ENCODE results near the gene EYA3. TPM values are rescaled to one million over a fixed set of nuclear protein-coding genes. Genes with fewer than 3 reads are reported as not detected.

The EYA3 gene
- total RNA-seq, 4 donors from 2014 or later = 8.2 to 11.9 (median 8.7) TPM

DNA sequence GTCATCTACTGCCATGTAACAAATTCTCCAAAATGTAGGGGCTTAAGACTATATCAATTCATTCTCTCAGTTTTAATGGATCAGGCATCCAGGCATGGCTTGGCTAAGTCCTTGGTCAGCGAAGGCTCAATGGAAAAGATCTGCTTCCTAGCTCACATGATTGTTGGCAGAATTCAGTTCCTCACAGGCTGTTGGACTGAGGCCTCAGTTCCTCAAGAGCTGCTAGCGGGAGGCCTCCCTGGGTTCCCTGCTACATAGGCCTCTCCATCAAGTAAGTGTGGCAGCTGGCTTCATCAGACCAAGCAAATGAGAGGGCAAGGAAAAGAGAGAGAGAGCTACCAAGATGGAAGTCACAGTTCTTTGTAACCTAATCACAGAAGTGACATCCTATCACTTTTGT lies 19.6 kb upstream of the EYA3 start:
- Histone ChIP-seq H3K4me1 (peaks cover 0 to 11% (median 6%) of the 10 kb centered on the region in 4 donors), H3K4me3 (no peak overlapping the region), H3K9me3 (no peaks in the 10 kb centered on the region), H3K36me3 (no peaks in the 10 kb centered on the region), H3K27me3 (no peaks in the 10 kb centered on the region), H3K27ac (replicated peaks in 1 of 4) (no peak overlapping the region)
- intact Hi-C loops (cut with DNase I) = no loop called here
- DNase-seq (ENCODE audit: extremely low spot score) = no peak
- 52% methylated on average over 2 of the region's 2 CpGs for WGBS
- TF ChIP-seq, protein P1, sequence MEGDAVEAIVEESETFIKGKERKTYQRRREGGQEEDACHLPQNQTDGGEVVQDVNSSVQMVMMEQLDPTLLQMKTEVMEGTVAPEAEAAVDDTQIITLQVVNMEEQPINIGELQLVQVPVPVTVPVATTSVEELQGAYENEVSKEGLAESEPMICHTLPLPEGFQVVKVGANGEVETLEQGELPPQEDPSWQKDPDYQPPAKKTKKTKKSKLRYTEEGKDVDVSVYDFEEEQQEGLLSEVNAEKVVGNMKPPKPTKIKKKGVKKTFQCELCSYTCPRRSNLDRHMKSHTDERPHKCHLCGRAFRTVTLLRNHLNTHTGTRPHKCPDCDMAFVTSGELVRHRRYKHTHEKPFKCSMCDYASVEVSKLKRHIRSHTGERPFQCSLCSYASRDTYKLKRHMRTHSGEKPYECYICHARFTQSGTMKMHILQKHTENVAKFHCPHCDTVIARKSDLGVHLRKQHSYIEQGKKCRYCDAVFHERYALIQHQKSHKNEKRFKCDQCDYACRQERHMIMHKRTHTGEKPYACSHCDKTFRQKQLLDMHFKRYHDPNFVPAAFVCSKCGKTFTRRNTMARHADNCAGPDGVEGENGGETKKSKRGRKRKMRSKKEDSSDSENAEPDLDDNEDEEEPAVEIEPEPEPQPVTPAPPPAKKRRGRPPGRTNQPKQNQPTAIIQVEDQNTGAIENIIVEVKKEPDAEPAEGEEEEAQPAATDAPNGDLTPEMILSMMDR (IDR thresholded peaks at IDR 0.05) = no peak
- TF ChIP-seq POLR2AphosphoS5 (IDR thresholded peaks at IDR 0.05) (no peak), POLR2A (IDR thresholded peaks at IDR 0.05; ENCODE audit: low read depth) (no peak), EP300 (IDR thresholded peaks at IDR 0.05) (no peak)

DNA sequence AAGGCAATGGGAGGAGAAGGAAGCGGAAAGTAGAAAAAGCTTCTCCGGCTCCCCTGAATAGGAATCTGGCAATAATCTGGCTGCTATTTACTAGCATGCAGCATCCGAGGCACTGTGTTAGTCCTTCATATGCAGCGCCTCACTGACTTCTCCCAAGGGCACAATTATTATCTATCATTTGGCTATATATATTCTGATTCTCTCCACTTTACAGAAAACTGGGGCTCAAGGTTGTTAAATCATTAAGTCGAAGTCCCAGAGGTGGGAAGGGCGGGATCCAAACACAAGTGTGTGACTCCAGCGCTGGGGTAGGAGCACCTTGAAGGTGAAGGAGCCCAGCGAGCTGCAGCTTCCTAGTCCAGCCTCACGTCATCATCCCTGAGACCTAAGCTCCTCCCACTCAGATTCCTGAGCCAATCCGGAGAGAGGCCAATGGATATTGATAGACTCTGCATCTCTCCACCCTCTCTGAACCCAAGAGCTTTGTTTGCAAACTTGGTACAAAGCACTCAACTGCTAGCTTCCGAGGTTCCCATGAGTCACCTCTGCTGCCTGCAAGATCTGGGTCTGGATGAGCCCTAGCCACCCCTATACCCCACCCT lies 16.6 kb upstream of the EYA3 start:
- WGBS = 45% methylated on average over 11 of the region's 11 CpGs
- Histone ChIP-seq H3K27me3 (peaks cover 0 to under 1% (median 0%) of the 10 kb centered on the region in 4 donors), H3K27ac (replicated peaks in 1 of 4) (peak overlapping the region in 1 of 4 donors; percentile 34), H3K4me1 (peaks cover 0 to 11% (median 6%) of the 10 kb centered on the region in 4 donors), H3K36me3 (no peaks in the 10 kb centered on the region), H3K9me3 (no peaks in the 10 kb centered on the region), H3K4me3 (peak overlapping the region; percentile 28 to 43 (median 42))
- intact Hi-C loops (cut with DNase I) = no loop called here
- DNase-seq (ENCODE audit: extremely low spot score) = no peak
- TF ChIP-seq POLR2A (IDR thresholded peaks at IDR 0.05; ENCODE audit: low read depth) = no peak
- no peak for TF ChIP-seq POLR2AphosphoS5 (IDR thresholded peaks at IDR 0.05)
- TF ChIP-seq EP300 (IDR thresholded peaks at IDR 0.05) = no peak
- TF ChIP-seq, protein P1 (IDR thresholded peaks at IDR 0.05) = no peak

DNA sequence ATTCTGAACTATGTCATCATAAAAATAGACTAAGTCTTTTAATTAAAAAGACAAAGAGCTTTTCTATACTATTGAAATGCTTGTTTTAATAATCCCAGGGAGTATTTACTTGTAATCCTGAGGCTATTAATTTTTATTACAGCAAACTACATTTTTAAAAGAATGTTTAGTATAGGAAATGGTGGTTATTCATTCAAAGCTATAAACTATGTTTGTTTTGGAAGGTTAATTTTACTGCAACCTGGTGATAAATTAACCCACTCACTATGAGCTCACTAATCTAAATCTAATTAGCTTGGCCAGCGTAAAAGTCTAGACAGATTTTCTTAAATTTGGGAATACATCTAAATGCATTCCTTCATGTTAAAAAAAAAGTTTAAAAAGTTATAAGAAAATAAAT lies 13.8 kb upstream of the EYA3 start:
- 100% methylated on average over 1 of the region's 1 CpG for WGBS

DNA sequence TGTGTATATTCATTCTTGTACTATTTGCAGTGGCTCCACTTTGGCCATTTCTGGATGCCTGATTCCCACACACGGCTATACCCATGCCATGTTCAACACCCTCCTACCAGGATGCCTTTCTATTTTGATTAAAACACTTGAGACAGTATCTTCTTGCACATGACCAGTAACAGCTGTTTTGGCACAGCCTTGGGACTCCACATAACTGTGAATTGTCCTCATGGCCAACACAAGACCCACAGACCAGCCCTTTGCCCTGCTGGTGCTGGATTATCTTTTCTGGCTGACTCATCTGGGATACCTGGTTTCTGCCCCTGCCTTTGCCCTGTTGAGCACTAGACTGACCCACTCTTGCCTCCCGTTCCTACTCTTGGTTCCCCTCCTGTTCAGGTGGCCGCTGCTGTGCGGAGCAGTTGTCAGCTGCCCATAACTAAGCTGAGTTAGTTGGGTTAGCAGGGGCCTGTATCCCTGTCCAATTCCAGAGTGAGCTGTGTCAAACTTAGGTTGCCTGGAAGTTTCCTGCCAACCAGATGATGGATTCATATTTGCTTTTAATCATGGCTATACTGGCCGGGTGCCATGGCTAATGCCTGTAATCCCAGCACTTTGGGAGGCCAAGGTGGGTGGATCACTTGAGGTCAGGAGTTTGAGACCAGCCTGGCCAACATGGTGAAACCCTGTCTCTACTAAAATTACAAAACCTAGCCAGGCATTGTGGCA lies 10.8 kb upstream of the EYA3 start:
- no peak overlapping the region for H3K27ac ChIP-seq (replicated peaks in 1 of 4)
- no peaks in the 10 kb centered on the region for H3K9me3 ChIP-seq
- no peak overlapping the region for H3K4me3 ChIP-seq
- peaks cover 0 to 20% (median 0%) of the 10 kb centered on the region in 4 donors for H3K27me3 ChIP-seq
- TF ChIP-seq POLR2A (IDR thresholded peaks at IDR 0.05; ENCODE audit: low read depth) (no peak), POLR2AphosphoS5 (IDR thresholded peaks at IDR 0.05) (no peak)
- TF ChIP-seq, protein P1 (IDR thresholded peaks at IDR 0.05) = no peak
- 85% methylated on average over 5 of the region's 5 CpGs for WGBS
- H3K36me3 ChIP-seq = no peaks in the 10 kb centered on the region
- intact Hi-C loops (cut with DNase I) = no loop called here
- DNase-seq (ENCODE audit: extremely low spot score) = no peak
- H3K4me1 ChIP-seq = peaks cover 0 to under 1% (median 0%) of the 10 kb centered on the region in 4 donors

More for the DNA sequence above, 13.8 kb upstream of the EYA3 start:
- peaks cover 0 to 14% (median 0%) of the 10 kb centered on the region in 4 donors for H3K27me3 ChIP-seq
- intact Hi-C loops (cut with DNase I) = no loop called here
- no peak for DNase-seq (ENCODE audit: extremely low spot score)
- H3K4me3 ChIP-seq = no peak overlapping the region
- no peak for TF ChIP-seq POLR2AphosphoS5 (IDR thresholded peaks at IDR 0.05)
- TF ChIP-seq, protein P1 (IDR thresholded peaks at IDR 0.05) = no peak
- TF ChIP-seq EP300 (IDR thresholded peaks at IDR 0.05) = no peak
- no peak for TF ChIP-seq POLR2A (IDR thresholded peaks at IDR 0.05; ENCODE audit: low read depth)
- H3K9me3 ChIP-seq = no peaks in the 10 kb centered on the region
- no peak overlapping the region for H3K27ac ChIP-seq (replicated peaks in 1 of 4)
- H3K4me1 ChIP-seq = peaks cover 0 to 11% (median 6%) of the 10 kb centered on the region in 4 donors
- H3K36me3 ChIP-seq = no peaks in the 10 kb centered on the region
